Uterus (tissue), 4 donors: Measurements from ENCODE around the gene SLX4IP. TPM values are rescaled to one million over a fixed set of nuclear protein-coding genes. Genes with fewer than 3 reads are reported as not detected.
A peak's percentile ranks its signal among the peaks of the same experiment; 100 is the strongest.

Experiments used
- DNase-seq, 2 donors: peaks; one replicate each; pipeline ENCODE4 v3.0.0-alpha.2; 2019 to 2020
- H3K27ac ChIP-seq, 2 donors: fragments of 200-600 bp; sonication (generic); 1 replicate in 1 of 2; 2 replicates in 1 of 2; pipeline ENCODE4 v1.5.1; 2016 to 2018
- H3K27me3 ChIP-seq, 2 donors: fragments of 200-600 bp; sonication (generic); one replicate each; pipeline ENCODE4 v1.5.1; 2018 to 2019; ENCODE audit warnings: control low read depth in 1 of 2
- H3K36me3 ChIP-seq, 2 donors: fragments of 200-600 bp; sonication (generic); one replicate each; pipeline ENCODE4 v1.5.1; 2019; ENCODE audit warnings: control low read depth in 1 of 2
- H3K4me1 ChIP-seq, 2 donors: fragments of 200-600 bp; sonication (generic); one replicate each; pipeline ENCODE4 v1.5.1; 2018 to 2019; ENCODE audit warnings: control low read depth in 1 of 2
- H3K4me3 ChIP-seq, 2 donors: fragments of 200-600 bp; sonication (generic); 1 replicate in 1 of 2; 2 replicates in 1 of 2; pipeline ENCODE4 v1.5.1; 2018 to 2019; ENCODE audit warnings: mild to moderate bottlenecking in 1 of 2
- H3K9me3 ChIP-seq, 2 donors: fragments of 200-600 bp; sonication (generic); one replicate each; pipeline ENCODE4 v1.5.1; 2019; ENCODE audit warnings: control low read depth in 1 of 2
- POLR2A ChIP-seq, 2 donors: fragments of 450-650 bp; IDR thresholded peaks; one replicate each; pipeline ENCODE4 v1.6.1; 2016; ENCODE audit warnings: antibody characterized with exemption in 2 of 2, mild to moderate bottlenecking in 1 of 2, moderate library complexity in 1 of 2
- intact Hi-C: fragments of 100-400 bp; cut with DNase I; formaldehyde crosslinking; loops from one replicate; pipeline ENCODE4 v1.15.1; 2023; ENCODE audit warnings: low total_unique reads
- total RNA-seq, 4 donors: library from RNA; depleted of rRNA in 3 of 4; stranded (reverse); fragments of >200 nt in 3 of 4; gene quantifications; one replicate each; pipeline versions ENCODE4 v1.1.0 to v1.2.4, GENCODE V29; 2014 to 2023
- TF ChIP-seq, protein P1 (sequence below), 4 experiments: fragments of 200-600 bp in 2 of 4; fragments of 450-650 bp in 2 of 4; sonication (generic) in 2 of 4; IDR thresholded peaks; one replicate each; pipeline ENCODE4 v1.5.1; 2016 to 2019; ENCODE audit warnings: antibody characterized with exemption in 4 of 4, mild to moderate bottlenecking in 2 of 4, moderate library complexity in 1 of 4
- donor health status: DM: yes; HTN: yes; CAD: no.

The SLX4IP gene
- total RNA-seq, 4 donors from 2014 or later = 0.51 to 7.1 (median 2.0) TPM

DNA sequence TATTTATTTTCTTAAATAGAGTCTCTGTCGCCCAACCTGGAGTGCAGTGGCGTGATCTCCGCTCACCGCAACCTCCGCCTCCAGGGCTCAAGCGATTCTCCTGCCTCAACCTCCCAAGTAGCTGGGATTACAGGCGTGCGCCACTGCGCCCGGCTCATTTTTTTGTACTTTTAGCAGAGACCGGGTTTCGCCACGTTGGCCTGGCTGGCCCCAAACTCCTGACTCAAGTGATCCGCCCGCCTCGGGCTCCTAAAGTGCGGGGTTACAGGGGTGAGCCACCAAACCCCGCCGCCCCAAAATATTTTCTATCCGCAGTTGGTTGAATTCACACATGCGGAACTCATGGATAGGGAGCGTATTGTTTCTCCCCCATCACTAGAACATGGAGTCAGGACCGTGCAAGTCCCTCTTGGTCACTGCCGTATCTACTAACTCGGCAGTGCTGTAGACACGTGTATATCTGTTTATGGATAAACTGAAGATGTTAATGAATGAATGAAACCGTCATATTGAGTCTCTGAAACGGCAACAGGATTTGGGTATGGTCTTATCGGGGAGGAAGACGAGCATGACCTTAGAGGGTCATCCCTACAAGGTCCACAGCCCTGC lies 2.0 kb upstream of the SLX4IP start:
- intact Hi-C loops = loop anchor here (10.0 kb wide), 1 partner anchor 242 kb away; the partner anchor contains the start of gene JAG1
- no peaks in the 10 kb centered on the region for H3K4me1 ChIP-seq

DNA sequence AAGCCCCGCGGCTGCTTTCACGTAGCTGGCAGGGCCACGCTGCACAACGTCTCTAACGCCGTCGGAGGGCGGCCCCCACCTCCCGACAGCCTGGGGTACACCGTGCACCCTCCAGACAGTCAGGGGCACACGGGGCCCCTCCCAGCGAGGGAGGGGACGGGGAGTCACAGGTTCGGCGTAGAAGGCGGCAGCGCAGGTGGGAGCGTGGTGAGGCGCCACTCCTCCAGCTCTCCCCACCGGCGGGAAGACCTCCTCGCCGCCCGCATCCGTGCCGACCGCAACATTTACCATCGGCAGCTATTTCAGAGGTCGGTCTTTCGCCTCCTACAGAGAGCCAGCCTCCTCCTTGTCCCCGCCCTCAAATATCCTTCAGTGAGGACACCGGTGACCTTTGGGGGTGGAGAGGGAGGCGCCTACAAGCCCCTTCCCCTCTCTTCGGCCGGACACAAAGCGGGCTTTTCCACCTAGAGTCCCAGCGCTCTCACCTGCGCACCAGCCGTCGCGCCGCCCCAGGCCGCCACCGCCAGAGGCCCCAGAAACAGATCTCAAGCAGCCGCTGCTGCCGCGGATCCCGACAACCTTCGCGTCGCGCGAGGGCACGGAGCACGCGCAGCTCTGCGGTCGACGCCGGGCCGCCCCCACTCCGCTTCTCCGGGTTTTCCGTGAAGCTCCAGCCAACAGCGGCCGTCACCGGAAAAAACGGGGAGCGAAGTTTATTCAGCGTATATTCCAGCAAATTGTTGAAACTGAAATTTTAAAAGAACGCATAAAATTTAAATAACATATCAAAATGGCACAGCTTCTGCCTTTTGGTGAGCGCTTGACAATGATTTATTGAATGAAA lies 1.3 kb upstream of the SLX4IP start, which contains the start of gene MKKS:
Gene MKKS (minus strand): TSS at position 600 of the 844 bp plus-strand sequence. CDS start 20,708 bp downstream, outside the sequence.
- H3K9me3 ChIP-seq = no peaks in the 10 kb centered on the region
- no peaks in the 10 kb centered on the region for H3K4me1 ChIP-seq
- intact Hi-C loops = loop anchor here (10.0 kb wide), 1 partner anchor 241 kb away; the partner anchor contains the start of gene JAG1
- TF ChIP-seq, protein P1, sequence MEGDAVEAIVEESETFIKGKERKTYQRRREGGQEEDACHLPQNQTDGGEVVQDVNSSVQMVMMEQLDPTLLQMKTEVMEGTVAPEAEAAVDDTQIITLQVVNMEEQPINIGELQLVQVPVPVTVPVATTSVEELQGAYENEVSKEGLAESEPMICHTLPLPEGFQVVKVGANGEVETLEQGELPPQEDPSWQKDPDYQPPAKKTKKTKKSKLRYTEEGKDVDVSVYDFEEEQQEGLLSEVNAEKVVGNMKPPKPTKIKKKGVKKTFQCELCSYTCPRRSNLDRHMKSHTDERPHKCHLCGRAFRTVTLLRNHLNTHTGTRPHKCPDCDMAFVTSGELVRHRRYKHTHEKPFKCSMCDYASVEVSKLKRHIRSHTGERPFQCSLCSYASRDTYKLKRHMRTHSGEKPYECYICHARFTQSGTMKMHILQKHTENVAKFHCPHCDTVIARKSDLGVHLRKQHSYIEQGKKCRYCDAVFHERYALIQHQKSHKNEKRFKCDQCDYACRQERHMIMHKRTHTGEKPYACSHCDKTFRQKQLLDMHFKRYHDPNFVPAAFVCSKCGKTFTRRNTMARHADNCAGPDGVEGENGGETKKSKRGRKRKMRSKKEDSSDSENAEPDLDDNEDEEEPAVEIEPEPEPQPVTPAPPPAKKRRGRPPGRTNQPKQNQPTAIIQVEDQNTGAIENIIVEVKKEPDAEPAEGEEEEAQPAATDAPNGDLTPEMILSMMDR (IDR thresholded peaks at IDR 0.05) = peak in 3 of 4 experiments; percentile 5 to 36 (median 17)
- TF ChIP-seq POLR2A (IDR thresholded peaks at IDR 0.05) = peak; percentile 24 to 49
- no peaks in the 10 kb centered on the region for H3K36me3 ChIP-seq
- H3K27ac ChIP-seq = peak within 1 kb of the TSS; percentile 85 to 98
- H3K4me3 ChIP-seq = peak within 1 kb of the TSS; percentile 86 to 99
- DNase-seq = peak; percentile 89 to 91
- H3K27me3 ChIP-seq = no peaks in the 10 kb centered on the region

More for the DNA sequence above, 2.0 kb upstream of the SLX4IP start:
- H3K27me3 ChIP-seq = no peaks in the 10 kb centered on the region
- no peaks in the 10 kb centered on the region for H3K9me3 ChIP-seq
- peak overlapping the region; percentile 86 to 99 for H3K4me3 ChIP-seq
- no peaks in the 10 kb centered on the region for H3K36me3 ChIP-seq
- no peak for DNase-seq
- TF ChIP-seq, protein P1 (IDR thresholded peaks at IDR 0.05) = no peak
- no peak for TF ChIP-seq POLR2A (IDR thresholded peaks at IDR 0.05)
- peak overlapping the region; percentile 85 to 98 for H3K27ac ChIP-seq

DNA sequence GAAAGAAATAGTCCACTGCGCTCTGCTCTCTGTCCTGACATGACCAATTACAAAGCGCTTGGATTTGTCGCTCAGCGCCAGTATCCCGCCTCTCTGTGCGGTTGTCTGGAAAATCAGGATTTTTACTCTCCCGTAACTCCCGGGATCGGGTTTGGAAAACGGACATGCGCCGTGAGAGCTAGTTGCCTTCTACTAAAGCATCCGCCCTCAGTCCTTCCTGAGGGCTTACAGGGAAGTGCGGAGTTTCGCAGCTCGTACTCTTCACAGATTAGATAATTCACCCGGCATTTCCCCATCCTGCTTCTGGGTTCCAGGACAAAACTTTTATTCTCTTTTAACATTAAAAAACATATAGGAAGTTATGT lies 656 bp upstream of the SLX4IP start:
- DNase-seq = peak; percentile 93 to 96
- intact Hi-C loops = loop anchor here (10.0 kb wide), 1 partner anchor 240 kb away; the partner anchor contains the start of gene JAG1
- TF ChIP-seq, protein P1 (IDR thresholded peaks at IDR 0.05) = no peak
- peak; percentile 66 to 79 for TF ChIP-seq POLR2A (IDR thresholded peaks at IDR 0.05)
- Histone ChIP-seq H3K27me3 (no peaks in the 10 kb centered on the region), H3K4me1 (no peaks in the 10 kb centered on the region), H3K9me3 (no peaks in the 10 kb centered on the region), H3K27ac (peak overlapping the region; percentile 85 to 98), H3K36me3 (no peaks in the 10 kb centered on the region), H3K4me3 (peak overlapping the region; percentile 86 to 99)

DNA sequence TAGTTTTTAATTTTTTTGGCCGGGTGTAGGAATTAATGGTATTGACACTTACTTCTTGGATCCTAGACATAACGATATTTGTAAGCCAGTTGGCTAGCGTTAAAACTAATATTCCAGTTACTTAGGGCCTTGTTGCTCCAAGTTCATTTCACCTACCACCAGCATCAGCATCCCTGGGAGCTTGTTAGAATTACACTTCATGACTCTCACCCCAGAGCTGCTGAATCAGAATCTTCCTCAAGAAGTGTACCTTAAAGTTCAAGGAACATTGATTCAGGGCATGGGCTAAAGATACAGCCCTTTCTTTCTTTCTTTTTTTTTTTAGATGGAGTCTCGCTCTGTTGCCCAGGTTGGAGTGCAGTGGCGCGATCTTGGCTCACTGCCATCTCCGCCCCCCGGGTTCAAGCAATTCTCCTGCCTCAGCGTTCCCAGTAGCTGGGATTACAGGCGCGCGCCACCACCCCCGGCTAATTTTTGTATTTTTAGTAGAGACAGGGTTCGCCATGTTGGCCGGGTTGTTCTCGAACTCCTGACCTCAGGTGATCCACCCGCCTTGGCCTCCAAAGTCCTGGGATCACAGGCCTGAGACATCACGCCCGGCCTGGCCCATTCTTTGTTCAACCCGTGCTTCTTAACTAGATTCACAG lies 1.1 kb downstream of the SLX4IP start:
- Histone ChIP-seq H3K4me3 (no peak overlapping the region), H3K27me3 (no peaks in the 10 kb centered on the region), H3K4me1 (no peaks in the 10 kb centered on the region), H3K27ac (no peak overlapping the region), H3K36me3 (no peaks in the 10 kb centered on the region), H3K9me3 (no peaks in the 10 kb centered on the region)
- intact Hi-C loops = loop anchor here (10.0 kb wide), 1 partner anchor 239 kb away; the partner anchor contains the start of gene JAG1
- TF ChIP-seq, protein P1 (IDR thresholded peaks at IDR 0.05) = no peak
- no peak for TF ChIP-seq POLR2A (IDR thresholded peaks at IDR 0.05)
- no peak for DNase-seq
